HepG2 (cell line): Measurements from ENCODE around the gene PNPLA2. TPM values are rescaled to one million over a fixed set of nuclear protein-coding genes. Genes with fewer than 3 reads are reported as not detected.

Experiments
- HES4 ChIP-seq: sonication (generic); formaldehyde crosslinking; IDR thresholded peaks from 2 replicates; pipeline ENCODE4 v1.9.0; 2021; ENCODE audit warnings: mild to moderate bottlenecking, missing genetic modification reagents, borderline replicate concordance
- KDM2A ChIP-seq: sonication (generic); formaldehyde crosslinking; IDR thresholded peaks from 2 replicates; pipeline ENCODE4 v1.4.0; 2020; ENCODE audit warnings: low read depth, missing genetic modification reagents, borderline replicate concordance
- NCOR1 ChIP-seq: fragments of 200-600 bp; sonication (generic); IDR thresholded peaks from 2 replicates; pipeline ENCODE4 v1.7.0; 2017; ENCODE audit warnings: antibody characterized with exemption, low read length, borderline replicate concordance
- YY1 ChIP-seq: IDR thresholded peaks from 2 replicates; pipeline ENCODE4 v1.6.1; 2011; ENCODE audit warnings: low read length, low read depth, moderate library complexity, mild to moderate bottlenecking; ENCODE audit not compliant: insufficient read depth, insufficient replicate concordance
- ZBTB42 ChIP-seq: sonication (generic); formaldehyde crosslinking; IDR thresholded peaks from 2 replicates; pipeline ENCODE4 v1.5.0; 2020; ENCODE audit warnings: mild to moderate bottlenecking, missing genetic modification reagents
- ZFYVE20 ChIP-seq: sonication (generic); formaldehyde crosslinking; IDR thresholded peaks from 2 replicates; pipeline ENCODE4 v1.8.0; 2023; ENCODE audit warnings: low read depth, mild to moderate bottlenecking, moderate library complexity, missing genetic modification reagents, borderline replicate concordance
- ZNF101 ChIP-seq: sonication (generic); formaldehyde crosslinking; IDR thresholded peaks from 2 replicates; pipeline ENCODE4 v1.4.0; 2020; ENCODE audit warnings: mild to moderate bottlenecking, low read depth, missing genetic modification reagents, borderline replicate concordance
- ZNF292 ChIP-seq: sonication (generic); formaldehyde crosslinking; IDR thresholded peaks from 2 replicates; pipeline ENCODE4 v1.8.1; 2022; ENCODE audit warnings: mild to moderate bottlenecking, low read depth, missing genetic modification reagents, borderline replicate concordance
- ZNF331 ChIP-seq: sonication (generic); formaldehyde crosslinking; IDR thresholded peaks from 2 replicates; pipeline ENCODE4 v1.4.0; 2020; ENCODE audit warnings: missing genetic modification reagents
- ZNF350 ChIP-seq: sonication (generic); formaldehyde crosslinking; IDR thresholded peaks from 2 replicates; pipeline ENCODE4 v1.4.0; 2020; ENCODE audit warnings: mild to moderate bottlenecking, low read depth, missing genetic modification reagents, borderline replicate concordance
- ZNF446 ChIP-seq: sonication (generic); formaldehyde crosslinking; IDR thresholded peaks from 2 replicates; pipeline ENCODE4 v1.5.0; 2020; ENCODE audit warnings: mild to moderate bottlenecking, missing genetic modification reagents
- ZNF556 ChIP-seq: sonication (generic); formaldehyde crosslinking; IDR thresholded peaks from 2 replicates; pipeline ENCODE4 v1.4.0; 2020; ENCODE audit warnings: mild to moderate bottlenecking, missing genetic modification reagents, borderline replicate concordance
- ZSCAN29 ChIP-seq: sonication (generic); formaldehyde crosslinking; conservative IDR thresholded peaks from 2 replicates; pipeline ENCODE4 v1.4.0; 2020; ENCODE audit warnings: mild to moderate bottlenecking, missing genetic modification reagents
- polyA plus RNA-seq, 8 experiments: library from polyadenylated mRNA; depleted of rRNA in 3 of 8; stranded (reverse) in 7 of 8; unstranded in 1 of 8; fragments of >200 nt; fragmentation: Illumina TruSeq in 4 of 8; extraction: Trizol in 4 of 8; gene quantifications; 2 replicates each; pipeline versions ENCODE4 v1.2.1 to v1.2.3, GENCODE V29; 2011 to 2016; ENCODE audit warnings: low read depth in 4 of 8, missing spikeins in 1 of 8, mixed read lengths in 1 of 8; ENCODE audit not compliant: insufficient read depth in 1 of 8
- total RNA-seq, 5 experiments: library from RNA; depleted of rRNA; stranded (reverse); fragments of >200 nt; fragmentation: Illumina TruSeq; extraction: Trizol; gene quantifications; 2 replicates each; pipeline ENCODE4 v1.2.3, GENCODE V29; 2016; ENCODE audit warnings: low read depth in 1 of 5
- TF ChIP-seq, protein P1 (sequence below): sonication (generic); formaldehyde crosslinking; IDR thresholded peaks from 2 replicates; pipeline ENCODE4 v1.5.0; 2020; ENCODE audit warnings: mild to moderate bottlenecking, missing genetic modification reagents
- TF ChIP-seq, protein P2 (sequence below): sonication (generic); formaldehyde crosslinking; IDR thresholded peaks from 2 replicates; pipeline ENCODE4 v1.9.0; 2022; ENCODE audit warnings: missing genetic modification reagents, mild to moderate bottlenecking, borderline replicate concordance
- TF ChIP-seq, protein P3 (sequence below), 2 experiments: sonication (generic) in 1 of 2; formaldehyde crosslinking in 1 of 2; IDR thresholded peaks; 2 replicates each; pipeline versions ENCODE4 v1.6.1 to v1.9.0; 2014 to 2022; ENCODE audit warnings: antibody characterized with exemption in 1 of 2, borderline replicate concordance in 1 of 2, inconsistent platforms in 1 of 2, low read depth in 1 of 2, missing genetic modification reagents in 1 of 2

Gene PNPLA2
- total and polyA plus RNA-seq, 2 of the 13 experiments (the other 11 are each of a cell fraction or from before 2014, with no cell fraction given): 10.5 to 43.2 TPM

DNA sequence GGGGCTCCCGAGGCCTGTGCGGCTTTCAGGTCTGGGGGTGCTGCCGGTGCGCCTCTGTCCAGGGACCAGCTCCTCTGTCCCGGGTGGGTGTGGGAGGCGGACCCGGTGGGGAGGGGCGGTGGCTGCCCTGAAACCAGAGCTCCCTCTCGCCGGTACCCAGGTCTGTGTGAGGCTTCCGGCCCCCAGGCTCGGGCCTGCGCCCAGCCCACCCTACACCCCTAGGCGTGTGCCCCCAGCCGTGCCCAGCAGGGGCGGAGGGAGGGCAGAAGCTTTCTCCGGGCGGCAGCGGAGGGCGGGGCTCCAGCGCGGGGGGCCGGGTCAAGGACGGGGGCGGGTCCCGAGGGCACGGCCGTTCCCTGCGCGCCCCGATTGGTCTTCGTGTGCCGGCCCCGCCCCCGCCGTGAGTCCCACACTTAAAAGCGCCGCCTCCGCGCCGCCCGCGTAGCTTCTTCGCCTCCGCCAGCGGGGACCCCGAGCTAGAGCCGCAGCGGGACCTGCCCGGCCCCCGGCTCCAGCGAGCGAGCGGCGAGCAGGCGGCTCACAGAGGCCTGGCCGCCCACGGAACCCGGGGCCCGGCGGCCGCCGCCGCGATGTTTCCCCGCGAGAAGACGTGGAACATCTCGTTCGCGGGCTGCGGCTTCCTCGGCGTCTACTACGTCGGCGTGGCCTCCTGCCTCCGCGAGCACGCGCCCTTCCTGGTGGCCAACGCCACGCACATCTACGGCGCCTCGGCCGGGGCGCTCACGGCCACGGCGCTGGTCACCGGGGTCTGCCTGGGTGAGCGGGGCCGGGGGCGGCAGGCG lies 616 bp downstream of the PNPLA2 start (continued):
- TF ChIP-seq, protein P1, sequence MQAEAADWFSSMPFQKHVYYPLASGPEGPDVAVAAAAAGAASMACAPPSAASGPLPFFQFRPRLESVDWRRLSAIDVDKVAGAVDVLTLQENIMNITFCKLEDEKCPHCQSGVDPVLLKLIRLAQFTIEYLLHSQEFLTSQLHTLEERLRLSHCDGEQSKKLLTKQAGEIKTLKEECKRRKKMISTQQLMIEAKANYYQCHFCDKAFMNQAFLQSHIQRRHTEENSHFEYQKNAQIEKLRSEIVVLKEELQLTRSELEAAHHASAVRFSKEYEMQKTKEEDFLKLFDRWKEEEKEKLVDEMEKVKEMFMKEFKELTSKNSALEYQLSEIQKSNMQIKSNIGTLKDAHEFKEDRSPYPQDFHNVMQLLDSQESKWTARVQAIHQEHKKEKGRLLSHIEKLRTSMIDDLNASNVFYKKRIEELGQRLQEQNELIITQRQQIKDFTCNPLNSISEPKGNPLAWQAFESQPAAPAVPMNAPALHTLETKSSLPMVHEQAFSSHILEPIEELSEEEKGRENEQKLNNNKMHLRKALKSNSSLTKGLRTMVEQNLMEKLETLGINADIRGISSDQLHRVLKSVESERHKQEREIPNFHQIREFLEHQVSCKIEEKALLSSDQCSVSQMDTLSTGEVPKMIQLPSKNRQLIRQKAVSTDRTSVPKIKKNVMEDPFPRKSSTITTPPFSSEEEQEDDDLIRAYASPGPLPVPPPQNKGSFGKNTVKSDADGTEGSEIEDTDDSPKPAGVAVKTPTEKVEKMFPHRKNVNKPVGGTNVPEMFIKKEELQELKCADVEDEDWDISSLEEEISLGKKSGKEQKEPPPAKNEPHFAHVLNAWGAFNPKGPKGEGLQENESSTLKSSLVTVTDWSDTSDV (CRISPR knock-in tag): peak; percentile 41; the same call in 1 of the 2 replicates
- TF ChIP-seq ZNF350 (CRISPR knock-in tag) (no peak), ZSCAN29 (CRISPR knock-in tag) (peak; percentile 16; the same call in 1 of the 2 replicates), ZNF446 (CRISPR knock-in tag) (peak; percentile 67; the same call in 1 of the 2 replicates), ZNF331 (CRISPR knock-in tag) (peak; percentile 20; the same call in 1 of the 2 replicates), NCOR1 (no peak), ZFYVE20 (CRISPR knock-in tag) (0 out of 2 replicates have a peak, but pooled peaks have one; percentile 40), HES4 (0 out of 2 replicates have a peak, but pooled peaks have one; percentile 51), ZNF556 (CRISPR knock-in tag) (peak; percentile 57; the same call in 1 of the 2 replicates), KDM2A (CRISPR knock-in tag) (peak; percentile 76), ZNF101 (CRISPR knock-in tag) (0 out of 2 replicates have a peak, but pooled peaks have one; percentile 45), ZNF292 (CRISPR knock-in tag) (no peak), YY1 (peak; percentile 48), ZBTB42 (0 out of 2 replicates have a peak, but pooled peaks have one; percentile 3)
- TF ChIP-seq, protein P2, sequence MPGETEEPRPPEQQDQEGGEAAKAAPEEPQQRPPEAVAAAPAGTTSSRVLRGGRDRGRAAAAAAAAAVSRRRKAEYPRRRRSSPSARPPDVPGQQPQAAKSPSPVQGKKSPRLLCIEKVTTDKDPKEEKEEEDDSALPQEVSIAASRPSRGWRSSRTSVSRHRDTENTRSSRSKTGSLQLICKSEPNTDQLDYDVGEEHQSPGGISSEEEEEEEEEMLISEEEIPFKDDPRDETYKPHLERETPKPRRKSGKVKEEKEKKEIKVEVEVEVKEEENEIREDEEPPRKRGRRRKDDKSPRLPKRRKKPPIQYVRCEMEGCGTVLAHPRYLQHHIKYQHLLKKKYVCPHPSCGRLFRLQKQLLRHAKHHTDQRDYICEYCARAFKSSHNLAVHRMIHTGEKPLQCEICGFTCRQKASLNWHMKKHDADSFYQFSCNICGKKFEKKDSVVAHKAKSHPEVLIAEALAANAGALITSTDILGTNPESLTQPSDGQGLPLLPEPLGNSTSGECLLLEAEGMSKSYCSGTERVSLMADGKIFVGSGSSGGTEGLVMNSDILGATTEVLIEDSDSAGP (CRISPR knock-in tag): peak; percentile 86; the same call in 1 of the 2 replicates
- TF ChIP-seq, protein P3, sequence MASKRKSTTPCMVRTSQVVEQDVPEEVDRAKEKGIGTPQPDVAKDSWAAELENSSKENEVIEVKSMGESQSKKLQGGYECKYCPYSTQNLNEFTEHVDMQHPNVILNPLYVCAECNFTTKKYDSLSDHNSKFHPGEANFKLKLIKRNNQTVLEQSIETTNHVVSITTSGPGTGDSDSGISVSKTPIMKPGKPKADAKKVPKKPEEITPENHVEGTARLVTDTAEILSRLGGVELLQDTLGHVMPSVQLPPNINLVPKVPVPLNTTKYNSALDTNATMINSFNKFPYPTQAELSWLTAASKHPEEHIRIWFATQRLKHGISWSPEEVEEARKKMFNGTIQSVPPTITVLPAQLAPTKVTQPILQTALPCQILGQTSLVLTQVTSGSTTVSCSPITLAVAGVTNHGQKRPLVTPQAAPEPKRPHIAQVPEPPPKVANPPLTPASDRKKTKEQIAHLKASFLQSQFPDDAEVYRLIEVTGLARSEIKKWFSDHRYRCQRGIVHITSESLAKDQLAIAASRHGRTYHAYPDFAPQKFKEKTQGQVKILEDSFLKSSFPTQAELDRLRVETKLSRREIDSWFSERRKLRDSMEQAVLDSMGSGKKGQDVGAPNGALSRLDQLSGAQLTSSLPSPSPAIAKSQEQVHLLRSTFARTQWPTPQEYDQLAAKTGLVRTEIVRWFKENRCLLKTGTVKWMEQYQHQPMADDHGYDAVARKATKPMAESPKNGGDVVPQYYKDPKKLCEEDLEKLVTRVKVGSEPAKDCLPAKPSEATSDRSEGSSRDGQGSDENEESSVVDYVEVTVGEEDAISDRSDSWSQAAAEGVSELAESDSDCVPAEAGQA (IDR thresholded peaks at IDR 0.05; ENCODE audit: low read depth): no peak
- TF ChIP-seq, protein P3 (CRISPR knock-in tag; IDR thresholded peaks at IDR 0.05; ENCODE audit: borderline replicate concordance): no peak
